Astrocyte (in vitro differentiated cells and primary cell): ENCODE measurements around the gene EIF4E. TPM values are rescaled to one million over a fixed set of nuclear protein-coding genes. Genes with fewer than 3 reads are reported as not detected.

ENCODE experiments used
- DNase-seq: peaks from one replicate; pipeline ENCODE4 v3.0.0-alpha.2; 2010; ENCODE audit warnings: low read depth
- FAIRE-seq: peaks from 2 replicates; lab custom pipeline; 2011; peaks lifted over from hg19 to GRCh38; lab: Jason Lieb, UNC
- H2AFZ ChIP-seq: 2 replicates; pipeline ENCODE4 v1.6.0; 2012; ENCODE audit warnings: low read depth, low read length, inconsistent platforms
- H3K27ac ChIP-seq: 2 replicates; pipeline ENCODE4 v1.5.1; 2011; ENCODE audit warnings: low read depth, low read length, inconsistent platforms
- H3K27me3 ChIP-seq: 2 replicates; pipeline ENCODE4 v1.6.0; 2011; ENCODE audit warnings: low read length, inconsistent platforms; ENCODE audit not compliant: insufficient read depth
- H3K36me3 ChIP-seq: 2 replicates; pipeline ENCODE4 v1.5.1; 2011; ENCODE audit warnings: low read length, inconsistent platforms; ENCODE audit not compliant: insufficient read depth
- H3K4me1 ChIP-seq: 2 replicates; pipeline ENCODE4 v1.5.1; 2011; ENCODE audit warnings: low read length, inconsistent platforms; ENCODE audit not compliant: insufficient read depth
- H3K4me2 ChIP-seq: 2 replicates; pipeline ENCODE4 v1.6.0; 2012; ENCODE audit warnings: low read length, inconsistent platforms
- H3K4me3 ChIP-seq: 2 replicates; pipeline ENCODE4 v1.5.1; 2011; ENCODE audit warnings: low read depth, mild to moderate bottlenecking, low read length, inconsistent platforms; ENCODE audit not compliant: insufficient read depth
- H3K79me2 ChIP-seq: 2 replicates; pipeline ENCODE4 v1.6.0; 2012; ENCODE audit warnings: mild to moderate bottlenecking, low read length, inconsistent platforms; ENCODE audit not compliant: insufficient read depth
- H3K9ac ChIP-seq: 2 replicates; pipeline ENCODE4 v1.6.0; 2012; ENCODE audit warnings: mild to moderate bottlenecking, low read length, inconsistent platforms
- H3K9me3 ChIP-seq: 2 replicates; pipeline ENCODE4 v1.5.1; 2012; ENCODE audit warnings: low read depth, mild to moderate bottlenecking, low read length, inconsistent platforms; ENCODE audit not compliant: insufficient read depth
- H4K20me1 ChIP-seq: 2 replicates; pipeline ENCODE4 v1.6.0; 2012; ENCODE audit warnings: low read length, inconsistent platforms; ENCODE audit not compliant: insufficient read depth
- H3K27ac Mint-ChIP-seq: one replicate; pipeline ENCODE4 v1.8.0; 2021; ENCODE audit warnings: mild to moderate bottlenecking, mixed read lengths; ENCODE audit not compliant: unreplicated experiment
- H3K27me3 Mint-ChIP-seq: one replicate; pipeline ENCODE4 v1.8.0; 2021; ENCODE audit warnings: low read depth, mixed read lengths; ENCODE audit not compliant: unreplicated experiment
- H3K36me3 Mint-ChIP-seq: one replicate; pipeline ENCODE4 v1.8.0; 2021; ENCODE audit warnings: low read depth, mixed read lengths; ENCODE audit not compliant: unreplicated experiment
- H3K4me1 Mint-ChIP-seq: one replicate; pipeline ENCODE4 v1.8.0; 2021; ENCODE audit warnings: low read depth, mixed read lengths; ENCODE audit not compliant: unreplicated experiment
- H3K4me3 Mint-ChIP-seq: one replicate; pipeline ENCODE4 v1.8.0; 2021; ENCODE audit warnings: mild to moderate bottlenecking, moderate library complexity, mixed read lengths; ENCODE audit not compliant: unreplicated experiment
- H3K9me3 Mint-ChIP-seq: one replicate; pipeline ENCODE4 v1.8.0; 2021; ENCODE audit warnings: mild to moderate bottlenecking, mixed read lengths; ENCODE audit not compliant: unreplicated experiment
- CTCF ChIP-seq: IDR thresholded peaks from 2 replicates; pipeline ENCODE4 v1.5.1; 2011; ENCODE audit warnings: low read depth, mild to moderate bottlenecking, inconsistent platforms, low read length, moderate library complexity; ENCODE audit not compliant: insufficient read depth
- EZH2 ChIP-seq: IDR thresholded peaks from 2 replicates; pipeline ENCODE4 v1.6.1; 2012; ENCODE audit warnings: mild to moderate bottlenecking, low read length, inconsistent platforms; ENCODE audit not compliant: insufficient read depth
- total RNA-seq: library from RNA; stranded (reverse); gene quantifications from 2 replicates; pipeline ENCODE4 v1.2.1, GENCODE V29; 2021

EIF4E gene
- total RNA-seq, 1 donor from 2014 or later, result 110 TPM

GRCh38 chr4:98867648-98868047, 61.3 kb downstream of the EIF4E start:
- no peak overlapping the region for H3K4me2 ChIP-seq
- H3K9me3 ChIP-seq, result no peaks in the 10 kb centered on the region
- no peak for DNase-seq
- H3K9me3 Mint-ChIP-seq, result no peaks in the 10 kb centered on the region
- no peaks in the 10 kb centered on the region for H3K4me1 ChIP-seq
- no peaks in the 10 kb centered on the region for H3K27me3 ChIP-seq
- H3K36me3 ChIP-seq, result no peaks in the 10 kb centered on the region
- no peak overlapping the region for H3K4me3 ChIP-seq
- H4K20me1 ChIP-seq, result no peaks in the 10 kb centered on the region
- H3K9ac ChIP-seq, result no peak overlapping the region
- H3K79me2 ChIP-seq, result no peaks in the 10 kb centered on the region
- H3K4me1 Mint-ChIP-seq, result peaks cover 8% of the 10 kb centered on the region
- TF ChIP-seq EZH2 (no peak), CTCF (no peak)
- no peak for FAIRE-seq
- no peak overlapping the region for H3K4me3 Mint-ChIP-seq
- no peaks in the 10 kb centered on the region for H3K36me3 Mint-ChIP-seq
- no peak overlapping the region for H3K27ac ChIP-seq
- no peaks in the 10 kb centered on the region for H3K27me3 Mint-ChIP-seq
- no peak overlapping the region for H2AFZ ChIP-seq
- no peak overlapping the region for H3K27ac Mint-ChIP-seq

DNA sequence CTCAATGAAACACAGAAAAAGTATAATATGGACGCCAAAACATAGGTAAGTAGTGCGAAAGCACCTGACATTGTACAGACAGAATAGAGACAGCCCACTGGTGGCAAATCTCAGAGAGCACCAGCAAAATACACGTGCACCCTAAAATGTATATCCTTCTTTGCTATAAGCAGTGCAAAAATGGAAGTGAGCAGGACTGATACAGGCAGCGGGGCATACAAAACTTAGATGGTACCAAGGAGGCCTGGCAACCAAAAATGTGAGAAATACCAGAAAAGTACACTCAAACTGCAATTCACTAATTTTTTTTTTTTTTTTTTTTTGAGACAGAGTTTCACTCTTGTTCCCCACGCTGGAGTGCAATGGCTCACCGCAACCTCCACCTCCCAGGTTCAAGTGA, 63.9 kb downstream of the EIF4E start:
- H3K36me3 Mint-ChIP-seq, result no peaks in the 10 kb centered on the region
- TF ChIP-seq CTCF (no peak), EZH2 (no peak)
- Histone ChIP-seq H3K36me3 (no peaks in the 10 kb centered on the region), H3K4me1 (no peaks in the 10 kb centered on the region), H3K9me3 (no peaks in the 10 kb centered on the region), H3K27me3 (no peaks in the 10 kb centered on the region), H3K4me3 (no peak overlapping the region), H2AFZ (no peak overlapping the region), H3K27ac (no peak overlapping the region), H4K20me1 (no peaks in the 10 kb centered on the region), H3K9ac (no peak overlapping the region), H3K79me2 (no peaks in the 10 kb centered on the region), H3K4me2 (no peak overlapping the region)
- FAIRE-seq, result no peak
- H3K4me3 Mint-ChIP-seq, result no peak overlapping the region
- H3K4me1 Mint-ChIP-seq, result peaks cover 2% of the 10 kb centered on the region
- no peaks in the 10 kb centered on the region for H3K27me3 Mint-ChIP-seq
- no peaks in the 10 kb centered on the region for H3K9me3 Mint-ChIP-seq
- DNase-seq, result no peak
- H3K27ac Mint-ChIP-seq, result no peak overlapping the region

GRCh38 chr4:98864560-98864959, 64.4 kb downstream of the EIF4E start:
- H3K9me3 Mint-ChIP-seq, result no peaks in the 10 kb centered on the region

More at GRCh38 chr4:98864560-98864959, 64.4 kb downstream of the EIF4E start:
- TF ChIP-seq EZH2 (no peak), CTCF (no peak)
- Histone ChIP-seq H3K27me3 (no peaks in the 10 kb centered on the region), H3K9me3 (no peaks in the 10 kb centered on the region), H3K4me1 (no peaks in the 10 kb centered on the region), H3K36me3 (no peaks in the 10 kb centered on the region), H3K4me2 (no peak overlapping the region), H3K79me2 (no peaks in the 10 kb centered on the region), H3K4me3 (no peak overlapping the region), H2AFZ (no peak overlapping the region), H4K20me1 (no peaks in the 10 kb centered on the region), H3K27ac (no peak overlapping the region), H3K9ac (no peak overlapping the region)
- Mint-ChIP-seq H3K27me3 (no peaks in the 10 kb centered on the region), H3K36me3 (no peaks in the 10 kb centered on the region), H3K4me3 (no peak overlapping the region), H3K27ac (no peak overlapping the region), H3K4me1 (peaks cover 2% of the 10 kb centered on the region)
- DNase-seq, result no peak
- FAIRE-seq, result no peak
